H1 (cell line): ENCODE results near the gene TNS3. TPM values are rescaled to one million over a fixed set of nuclear protein-coding genes. Genes with fewer than 3 reads are reported as not detected.

Experiments used
- CTCF ChIA-PET: fragments of 300-600 bp; sonication (Branson Sonifier 250); formaldehyde crosslinking; loops from one replicate; lab custom pipeline; 2021; ENCODE audit not compliant: partially characterized antibody; lab: Charles Lee
- POLR2A ChIA-PET: fragments of 300-600 bp; sonication (Branson Sonifier 250); formaldehyde crosslinking; loops from one replicate; lab custom pipeline; 2021; ENCODE audit warnings: inconsistent platforms; ENCODE audit not compliant: partially characterized antibody; lab: Charles Lee
- DNase-seq, 2 experiments: peaks; one replicate each; pipeline versions ENCODE4 v3.0.0 to v3.0.0-alpha.2; 2010 to 2022; ENCODE audit warnings: low spot score in 2 of 2, low read depth in 1 of 2, mixed read lengths in 1 of 2
- FAIRE-seq: peaks from 2 replicates; lab custom pipeline; 2011; peaks lifted over from hg19 to GRCh38; lab: Jason Lieb, UNC
- H2AFZ ChIP-seq: 2 replicates; pipeline ENCODE4 v1.8.1; 2012; ENCODE audit warnings: low read length, inconsistent platforms
- H2AK5ac ChIP-seq: 2 replicates; pipeline ENCODE4 v1.6.1; 2013; ENCODE audit warnings: low read depth, low read length
- H2BK120ac ChIP-seq: replicated peaks from 2 replicates; pipeline ENCODE3; 2013; ENCODE audit warnings: low read depth, low read length, inconsistent platforms
- H2BK12ac ChIP-seq: 2 replicates; pipeline ENCODE4 v1.6.1; 2013; ENCODE audit warnings: low read depth, low read length
- H2BK15ac ChIP-seq: 2 replicates; pipeline ENCODE4 v1.6.1; 2013; ENCODE audit warnings: low read length
- H2BK20ac ChIP-seq: 2 replicates; pipeline ENCODE4 v1.6.1; 2013; ENCODE audit warnings: low read length
- H2BK5ac ChIP-seq: 2 replicates; pipeline ENCODE4 v1.6.1; 2013; ENCODE audit warnings: low read depth, low read length
- H3K14ac ChIP-seq: 2 replicates; pipeline ENCODE4 v1.6.1; 2013; ENCODE audit warnings: inconsistent platforms; ENCODE audit not compliant: insufficient read length
- H3K18ac ChIP-seq: 2 replicates; pipeline ENCODE4 v1.6.1; 2013; ENCODE audit warnings: low read length; ENCODE audit errors: extremely low read depth
- H3K23ac ChIP-seq: 2 replicates; pipeline ENCODE4 v1.6.1; 2013; ENCODE audit warnings: inconsistent platforms; ENCODE audit not compliant: insufficient read length
- H3K23me2 ChIP-seq: 2 replicates; pipeline ENCODE4 v1.6.1; 2013; ENCODE audit warnings: low read depth, low read length
- H3K27ac ChIP-seq: 2 replicates; pipeline ENCODE4 v1.6.1; 2011; ENCODE audit warnings: low read depth, low read length, inconsistent platforms
- H3K27me3 ChIP-seq, 4 experiments: replicated peaks in 1 of 4; 1 replicate in 1 of 4; 2 replicates in 3 of 4; pipeline versions ENCODE4 v1.6.1 to v1.8.1; 2011 to 2013; ENCODE audit warnings: low read length in 3 of 4, mild to moderate bottlenecking in 3 of 4, inconsistent platforms in 2 of 4, mixed read lengths in 2 of 4, moderate library complexity in 1 of 4; ENCODE audit not compliant: control insufficient read depth in 3 of 4, insufficient read depth in 3 of 4; ENCODE audit errors: extremely low read depth in 1 of 4
- H3K36me3 ChIP-seq, 4 experiments: 2 replicates each; pipeline versions ENCODE4 v1.6.1 to v1.8.1; 2011 to 2013; ENCODE audit warnings: mild to moderate bottlenecking in 4 of 4, low read length in 3 of 4, moderate library complexity in 2 of 4, control low read depth in 1 of 4, inconsistent platforms in 1 of 4; ENCODE audit not compliant: insufficient read depth in 4 of 4, control insufficient read depth in 2 of 4
- H3K4ac ChIP-seq: replicated peaks from 2 replicates; pipeline ENCODE3; 2013; ENCODE audit warnings: low read length, low read depth, mixed read lengths, inconsistent platforms; ENCODE audit not compliant: insufficient read length
- H3K4me1 ChIP-seq, 4 experiments: replicated peaks in 1 of 4; 1 replicate in 1 of 4; 2 replicates in 3 of 4; pipeline versions ENCODE4 v1.6.1 to v1.8.1; 2011 to 2013; ENCODE audit warnings: low read length in 3 of 4, inconsistent platforms in 2 of 4, mixed read lengths in 1 of 4; ENCODE audit not compliant: insufficient read depth in 4 of 4, control insufficient read depth in 3 of 4
- H3K4me2 ChIP-seq, 2 experiments: 2 replicates each; pipeline versions ENCODE4 v1.6.1 to v1.8.1; 2011 to 2013; ENCODE audit warnings: low read depth in 2 of 2, low read length in 2 of 2, control low read depth in 1 of 2, inconsistent platforms in 1 of 2, mild to moderate bottlenecking in 1 of 2; ENCODE audit not compliant: insufficient read depth in 1 of 2
- H3K4me3 ChIP-seq, 4 experiments: fragments of 200-600, 300-600 bp in 1 of 4; sonication (generic), shearing (Covaris generic), sonication (Bioruptor Twin) in 1 of 4; 2 replicates each; pipeline versions ENCODE4 v1.5.1 to v1.8.1; 2011 to 2016; ENCODE audit warnings: low read length in 4 of 4, low read depth in 3 of 4, control low read depth in 2 of 4, inconsistent platforms in 2 of 4, mild to moderate bottlenecking in 2 of 4, mixed read lengths in 1 of 4, moderate library complexity in 1 of 4; ENCODE audit not compliant: insufficient read depth in 2 of 4; ENCODE audit errors: extremely low read depth in 1 of 4
- H3K56ac ChIP-seq: replicated peaks from 2 replicates; pipeline ENCODE3; 2013; ENCODE audit warnings: low read depth, mild to moderate bottlenecking, mixed read lengths, low read length, inconsistent platforms; ENCODE audit not compliant: insufficient read length
- H3K79me1 ChIP-seq: 2 replicates; pipeline ENCODE4 v1.6.1; 2013; ENCODE audit warnings: low read depth, low read length, control low read depth
- H3K79me2 ChIP-seq, 2 experiments: 2 replicates each; pipeline versions ENCODE4 v1.6.1 to v1.8.1; 2012 to 2013; ENCODE audit warnings: low read length in 2 of 2, mild to moderate bottlenecking in 2 of 2, inconsistent platforms in 1 of 2; ENCODE audit not compliant: insufficient read depth in 2 of 2, control insufficient read depth in 1 of 2
- H3K9ac ChIP-seq, 4 experiments: replicated peaks in 1 of 4; 1 replicate in 1 of 4; 2 replicates in 3 of 4; pipeline versions ENCODE4 v1.6.1 to v1.8.1; 2011 to 2013; ENCODE audit warnings: low read depth in 3 of 4, low read length in 3 of 4, control low read depth in 2 of 4, mild to moderate bottlenecking in 2 of 4, moderate library complexity in 2 of 4, inconsistent platforms in 1 of 4; ENCODE audit errors: extremely low read depth in 1 of 4
- H3K9me3 ChIP-seq, 2 experiments: 2 replicates each; pipeline versions ENCODE4 v1.6.1 to v1.8.1; 2012 to 2013; ENCODE audit warnings: mild to moderate bottlenecking in 2 of 2, moderate library complexity in 2 of 2, control low read depth in 1 of 2, inconsistent platforms in 1 of 2, low read depth in 1 of 2, low read length in 1 of 2, mixed read lengths in 1 of 2; ENCODE audit not compliant: insufficient read depth in 2 of 2
- H4K20me1 ChIP-seq, 2 experiments: replicated peaks in 1 of 2; 2 replicates each; pipeline versions ENCODE3 to v1.8.1; 2011 to 2013; ENCODE audit warnings: inconsistent platforms in 2 of 2, low read length in 2 of 2, mild to moderate bottlenecking in 1 of 2; ENCODE audit not compliant: insufficient read depth in 2 of 2, control insufficient read depth in 1 of 2
- H4K5ac ChIP-seq: 2 replicates; pipeline ENCODE4 v1.6.1; 2013; ENCODE audit warnings: low read length, low read depth, mixed read lengths, inconsistent platforms; ENCODE audit not compliant: insufficient read length
- H4K8ac ChIP-seq: 2 replicates; pipeline ENCODE4 v1.8.0; 2013; ENCODE audit warnings: mild to moderate bottlenecking, moderate library complexity, low read length, inconsistent platforms; ENCODE audit not compliant: insufficient read depth; ENCODE audit errors: extremely low read depth
- H4K91ac ChIP-seq: replicated peaks from 2 replicates; pipeline ENCODE3; 2013; ENCODE audit warnings: low read length, mixed read lengths, inconsistent platforms; ENCODE audit not compliant: insufficient read length
- ASH2L ChIP-seq: fragments of 200-600, 300-600 bp; sonication (generic); IDR thresholded peaks from one replicate; pipeline ENCODE4 v1.7.1; 2017; ENCODE audit warnings: low read length
- CBX5 ChIP-seq: fragments of 300-800, 300-1000 bp; sonication (generic); IDR thresholded peaks from 2 replicates; pipeline ENCODE4 v1.7.1; 2016; ENCODE audit warnings: antibody characterized with exemption, low read length, low read depth
- SAP30 ChIP-seq: fragments of 300-600 bp; sonication (generic); IDR thresholded peaks from 2 replicates; pipeline ENCODE4 v1.7.1; 2012; ENCODE audit warnings: low read length, moderate library complexity, mild to moderate bottlenecking, inconsistent platforms; ENCODE audit not compliant: insufficient read depth, insufficient replicate concordance
- SP1 ChIP-seq: IDR thresholded peaks from 2 replicates; pipeline ENCODE4 v1.6.1; 2011; ENCODE audit warnings: low read depth, low read length
- WGBS, 2 experiments: shearing (Covaris generic) in 1 of 2; methylation state at CpG; one replicate each; pipeline versions ENCODE4 v1.1.6 to v1.1.7; 2013 to 2015; ENCODE audit warnings: low lambda C conversion rate in 2 of 2, mixed read lengths in 2 of 2, inconsistent platforms in 1 of 2, low coverage in 1 of 2, missing lambda C conversion rate in 1 of 2; ENCODE audit not compliant: insufficient replicate concordance in 2 of 2, insufficient coverage in 1 of 2, insufficient read length in 1 of 2; ENCODE audit errors: extremely low coverage in 1 of 2, missing lambda C conversion rate in 1 of 2; 5-methylcytosine and 5-hydroxymethylcytosine counted together
- polyA plus RNA-seq, 7 experiments: library from polyadenylated mRNA; depleted of rRNA in 3 of 7; stranded (reverse) in 5 of 7; unstranded in 2 of 7; fragments of >200 nt in 5 of 7; fragments of 200-250 nt in 2 of 7; gene quantifications; 1 replicate in 5 of 7; 2 replicates in 1 of 7; 4 replicates in 1 of 7; pipeline versions ENCODE4 v1.2.1 to v1.2.3, GENCODE V29; 2011 to 2013; ENCODE audit warnings: missing spikeins in 2 of 7, mixed read lengths in 2 of 7
- total RNA-seq: library from RNA; stranded (reverse); fragmentation: NEBNext Ultra II Directional; extraction: Animal tissue kit (Norgen Biotek cat#: 25700); gene quantifications from 2 replicates; pipeline ENCODE4 v1.2.1, GENCODE V29; 2021

The TNS3 gene
- total and polyA plus RNA-seq, 2 of the 8 experiments (the other 6 are each of a cell fraction or from before 2014, with no cell fraction given): 11.9 to 24.2 TPM

DNA sequence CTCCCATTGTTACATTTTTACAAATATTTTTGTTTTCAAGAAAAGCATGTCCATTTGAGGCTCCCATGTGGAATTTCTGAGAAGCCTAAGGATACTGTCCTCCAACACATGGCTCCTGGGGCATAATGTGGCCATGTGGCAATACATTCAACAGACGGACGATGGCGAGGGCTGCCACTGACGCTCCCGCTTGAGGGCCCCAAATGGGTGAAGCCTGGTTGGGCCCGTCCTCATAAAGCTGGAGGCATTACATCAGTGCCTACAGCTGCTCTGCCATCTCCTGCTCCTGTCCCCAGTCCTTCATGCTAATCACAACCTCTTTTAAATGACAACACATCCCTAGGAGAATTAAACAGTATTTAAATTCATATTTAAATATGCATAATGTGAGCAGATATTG lies 246.8 kb downstream of the TNS3 start:
- Histone ChIP-seq H3K4me2 (no peak overlapping the region), H3K36me3 (no peaks in the 10 kb centered on the region), H3K4me1 (peaks cover 3 to 20% (median 10%) of the 10 kb centered on the region in 4 experiments), H4K5ac (no peak overlapping the region), H3K27ac (no peak overlapping the region), H3K4me3 (no peak overlapping the region), H3K27me3 (no peaks in the 10 kb centered on the region), H2BK120ac (no peak overlapping the region), H2BK12ac (no peak overlapping the region), H4K8ac (no peak overlapping the region), H2AK5ac (no peak overlapping the region), H3K79me2 (no peaks in the 10 kb centered on the region), H4K20me1 (no peaks in the 10 kb centered on the region), H3K14ac (no peak overlapping the region), H2BK15ac (no peak overlapping the region), H3K9ac (no peak overlapping the region), H3K56ac (no peak overlapping the region), H2BK5ac (no peak overlapping the region), H4K91ac (no peak overlapping the region), H3K23me2 (no peaks in the 10 kb centered on the region), H3K23ac (no peak overlapping the region), H3K4ac (no peak overlapping the region), H3K18ac (no peak overlapping the region), H3K79me1 (0 out of 2 replicates have a peak, but pooled peaks cover 3% of the 10 kb centered on the region), H3K9me3 (no peaks in the 10 kb centered on the region), H2BK20ac (no peak overlapping the region), H2AFZ (no peak overlapping the region)
- no peak for FAIRE-seq
- CTCF ChIA-PET: interaction anchor here (0.6 to 2.2 kb wide), 3 partner anchors 10 to 68 kb away, joined by 3 to 8 read pairs (median 3); no protein-coding TSS in a partner anchor
- POLR2A ChIA-PET: interaction anchor here (1.5 to 1.6 kb wide), 2 partner anchors 8 to 10 kb away, joined by 3 to 4 read pairs; no protein-coding TSS in a partner anchor
- TF ChIP-seq ASH2L (no peak), CBX5 (no peak), SP1 (no peak), SAP30 (no peak)
- WGBS, 2 experiments: 81% methylated on average over 6 of the region's 6 CpGs; no CpG with 5 or more reads in 1 of the 2 experiments
- no peak for DNase-seq
